Smooth muscle cell (in vitro differentiated cells): Measurements from ENCODE around the gene PNRC2. TPM values are rescaled to one million over a fixed set of nuclear protein-coding genes. Genes with fewer than 3 reads are reported as not detected.
A peak's percentile ranks its signal among the peaks of the same experiment; 100 is the strongest.

ENCODE experiments used
- DNase-seq: peaks from one replicate; lab custom pipeline; 2025; ENCODE audit not compliant: unreplicated experiment; lab: John Stamatoyannopoulos, UW
- H2AFZ ChIP-seq: fragments of 200-600 bp; sonication (generic); 2 replicates; pipeline ENCODE4 v1.6.0; 2016; ENCODE audit warnings: antibody characterized with exemption, low read depth, mild to moderate bottlenecking
- H3F3A ChIP-seq: fragments of 200-600 bp; sonication (generic); 2 replicates; pipeline ENCODE4 v1.6.0; 2017; ENCODE audit warnings: antibody characterized with exemption, low read depth
- H3K27ac ChIP-seq: fragments of 200-600 bp; sonication (generic); 2 replicates; pipeline ENCODE4 v1.5.1; 2016; ENCODE audit warnings: low read depth, mild to moderate bottlenecking
- H3K27me3 ChIP-seq: fragments of 200-600 bp; sonication (generic); 2 replicates; pipeline ENCODE4 v1.6.1; 2016; ENCODE audit warnings: low read depth, mild to moderate bottlenecking
- H3K36me3 ChIP-seq: fragments of 200-600 bp; sonication (generic); 2 replicates; pipeline ENCODE4 v1.5.1; 2016; ENCODE audit warnings: low read depth
- H3K4me1 ChIP-seq: fragments of 200-600 bp; sonication (generic); 2 replicates; pipeline ENCODE4 v1.5.1; 2016; ENCODE audit warnings: low read depth
- H3K4me2 ChIP-seq: fragments of 200-600 bp; sonication (generic); 2 replicates; pipeline ENCODE4 v1.6.0; 2016; ENCODE audit warnings: mild to moderate bottlenecking
- H3K4me3 ChIP-seq: fragments of 200-600 bp; sonication (generic); 2 replicates; pipeline ENCODE4 v1.5.1; 2016; ENCODE audit warnings: mild to moderate bottlenecking
- H3K79me2 ChIP-seq: fragments of 200-600 bp; sonication (generic); 2 replicates; pipeline ENCODE4 v1.6.0; 2016; ENCODE audit warnings: low read depth, mild to moderate bottlenecking
- H3K9ac ChIP-seq: fragments of 200-600 bp; sonication (generic); 2 replicates; pipeline ENCODE4 v1.6.0; 2016; ENCODE audit warnings: low read depth
- H3K9me3 ChIP-seq: fragments of 200-600 bp; sonication (generic); replicated peaks from 2 replicates; pipeline ENCODE4 v1.5.1; 2016; ENCODE audit warnings: low read depth
- H4K20me1 ChIP-seq: fragments of 200-600 bp; sonication (generic); 2 replicates; pipeline ENCODE4 v1.6.0; 2016; ENCODE audit warnings: low read depth
- CTCF ChIP-seq: fragments of 200-600 bp; sonication (generic); IDR thresholded peaks from 2 replicates; pipeline ENCODE4 v1.5.1; 2017; ENCODE audit warnings: borderline replicate concordance, mild to moderate bottlenecking, antibody characterized with exemption; ENCODE audit not compliant: insufficient read depth, poor library complexity, severe bottlenecking
- WGBS: methylation state at CpG from one replicate; pipeline ENCODE4 v1.1.7; 2016; ENCODE audit warnings: low lambda C conversion rate; 5-methylcytosine and 5-hydroxymethylcytosine counted together
- polyA plus RNA-seq: library from polyadenylated mRNA; unstranded; fragments of >200 nt; fragmentation: Nextera tagmentation; extraction: Ambion mirVana; gene quantifications from 2 replicates; pipeline ENCODE4 v1.2.1, GENCODE V29; 2016
- total RNA-seq: library from RNA; depleted of rRNA; stranded (reverse); fragments of >200 nt; gene quantifications from 2 replicates; pipeline ENCODE4 v1.2.3, GENCODE V29; 2014

Gene PNRC2
- total and polyA plus RNA-seq, 2 experiments from 2014 or later = 53.3 to 77.8 TPM

GRCh38 chr1:23967871-23968270 lies 8.2 kb downstream of the PNRC2 start:
- WGBS = 73% methylated on average over 2 of the region's 2 CpGs
- H3K79me2 ChIP-seq = peaks cover 46% of the 10 kb centered on the region
- peak overlapping the region; percentile 33 for H3K27ac ChIP-seq
- H2AFZ ChIP-seq = no peak overlapping the region
- peaks cover 63% of the 10 kb centered on the region for H3F3A ChIP-seq
- H3K9me3 ChIP-seq = no peaks in the 10 kb centered on the region
- H3K27me3 ChIP-seq = no peaks in the 10 kb centered on the region
- no peaks in the 10 kb centered on the region for H3K4me1 ChIP-seq
- no peak overlapping the region for H3K4me3 ChIP-seq
- H4K20me1 ChIP-seq = peaks cover 88% of the 10 kb centered on the region
- no peak for TF ChIP-seq CTCF
- no peak overlapping the region for H3K4me2 ChIP-seq
- no peak overlapping the region for H3K9ac ChIP-seq
- DNase-seq = no peak
- peaks cover 22% of the 10 kb centered on the region for H3K36me3 ChIP-seq

GRCh38 chr1:23977187-23977853 lies 17.7 kb downstream of the PNRC2 start:
- 86% methylated on average over 4 of the region's 4 CpGs for WGBS
- no peak for TF ChIP-seq CTCF
- Histone ChIP-seq H3K9ac (no peak overlapping the region), H3K4me1 (peaks cover 29% of the 10 kb centered on the region), H3K36me3 (peaks cover 2% of the 10 kb centered on the region), H3K9me3 (no peaks in the 10 kb centered on the region), H3K27me3 (no peaks in the 10 kb centered on the region), H3K4me2 (peak overlapping the region; percentile 99), H3K27ac (no peak overlapping the region), H3F3A (peaks cover 6% of the 10 kb centered on the region), H2AFZ (no peak overlapping the region), H3K79me2 (peaks cover 78% of the 10 kb centered on the region), H3K4me3 (no peak overlapping the region), H4K20me1 (peaks cover 74% of the 10 kb centered on the region)
- DNase-seq = no peak

- 96% methylated on average over 1 of the region's 1 CpG for WGBS
- Histone ChIP-seq H3K79me2 (peaks cover 73% of the 10 kb centered on the region), H4K20me1 (peaks cover 69% of the 10 kb centered on the region), H3F3A (peaks cover 6% of the 10 kb centered on the region), H3K4me3 (peak overlapping the region; percentile 100), H3K9ac (peak overlapping the region; percentile 100), H3K36me3 (peaks cover 1% of the 10 kb centered on the region), H3K4me1 (peaks cover 29% of the 10 kb centered on the region), H3K4me2 (peak overlapping the region; percentile 99), H3K9me3 (no peaks in the 10 kb centered on the region), H3K27ac (peak overlapping the region; percentile 94), H3K27me3 (no peaks in the 10 kb centered on the region), H2AFZ (no peak overlapping the region)
- TF ChIP-seq CTCF = no peak
- no peak for DNase-seq
Measured at GRCh38 chr1:23977854-23978191, 18.2 kb downstream of the PNRC2 start.

- Histone ChIP-seq H3K27ac (peak overlapping the region; percentile 94), H3K79me2 (peaks cover 63% of the 10 kb centered on the region), H3K4me1 (peaks cover 29% of the 10 kb centered on the region), H3K36me3 (no peaks in the 10 kb centered on the region), H3K9ac (peak overlapping the region; percentile 100), H3K4me2 (peak overlapping the region; percentile 99), H4K20me1 (peaks cover 59% of the 10 kb centered on the region), H3K9me3 (no peaks in the 10 kb centered on the region), H2AFZ (no peak overlapping the region), H3F3A (peaks cover 6% of the 10 kb centered on the region), H3K27me3 (no peaks in the 10 kb centered on the region), H3K4me3 (peak overlapping the region; percentile 100)
- TF ChIP-seq CTCF = no peak
- WGBS = 15% methylated on average over 4 of the region's 4 CpGs
- no peak for DNase-seq
Measured at GRCh38 chr1:23978805-23979204, 19.2 kb downstream of the PNRC2 start.
